Endothelial cell (in vitro differentiated cells): ENCODE data around the gene IL5RA. TPM values are rescaled to one million over a fixed set of nuclear protein-coding genes. Genes with fewer than 3 reads are reported as not detected.

ENCODE experiments used
- DNase-seq: peaks from one replicate; pipeline ENCODE4 v3.0.0; 2021; ENCODE audit warnings: low spot score
- H3K27ac Mint-ChIP-seq: one replicate; pipeline ENCODE4 v1.8.0; 2021; ENCODE audit warnings: mixed read lengths, inconsistent platforms; ENCODE audit not compliant: unreplicated experiment
- H3K27me3 Mint-ChIP-seq: one replicate; pipeline ENCODE4 v1.8.0; 2021; ENCODE audit warnings: mild to moderate bottlenecking, moderate library complexity, mixed read lengths, inconsistent platforms; ENCODE audit not compliant: unreplicated experiment
- H3K36me3 Mint-ChIP-seq: one replicate; pipeline ENCODE4 v1.8.0; 2021; ENCODE audit warnings: mild to moderate bottlenecking, low read depth, mixed read lengths, inconsistent platforms; ENCODE audit not compliant: unreplicated experiment
- H3K4me1 Mint-ChIP-seq: one replicate; pipeline ENCODE4 v1.8.0; 2021; ENCODE audit warnings: mild to moderate bottlenecking, mixed read lengths, inconsistent platforms; ENCODE audit not compliant: unreplicated experiment
- H3K4me3 Mint-ChIP-seq: one replicate; pipeline ENCODE4 v1.8.0; 2021; ENCODE audit warnings: mild to moderate bottlenecking, mixed read lengths, inconsistent platforms; ENCODE audit not compliant: unreplicated experiment
- H3K9me3 Mint-ChIP-seq: one replicate; pipeline ENCODE4 v1.8.0; 2021; ENCODE audit warnings: mixed read lengths, inconsistent platforms; ENCODE audit not compliant: unreplicated experiment
- CTCF ChIP-seq: fragments of 200-600 bp; sonication (generic); IDR thresholded peaks from one replicate; pipeline ENCODE4 v1.5.0; 2021; ENCODE audit warnings: antibody characterized with exemption; ENCODE audit not compliant: unreplicated experiment
- total RNA-seq: library from RNA; stranded (reverse); fragmentation: NEBNext Ultra II Directional; extraction: Animal tissue kit (Norgen Biotek cat#: 25700); gene quantifications from one replicate; pipeline ENCODE4 v1.2.1, GENCODE V29; 2021; ENCODE audit not compliant: unreplicated experiment

IL5RA gene
- total RNA-seq, 1 donor from 2014 or later, result not detected

DNA sequence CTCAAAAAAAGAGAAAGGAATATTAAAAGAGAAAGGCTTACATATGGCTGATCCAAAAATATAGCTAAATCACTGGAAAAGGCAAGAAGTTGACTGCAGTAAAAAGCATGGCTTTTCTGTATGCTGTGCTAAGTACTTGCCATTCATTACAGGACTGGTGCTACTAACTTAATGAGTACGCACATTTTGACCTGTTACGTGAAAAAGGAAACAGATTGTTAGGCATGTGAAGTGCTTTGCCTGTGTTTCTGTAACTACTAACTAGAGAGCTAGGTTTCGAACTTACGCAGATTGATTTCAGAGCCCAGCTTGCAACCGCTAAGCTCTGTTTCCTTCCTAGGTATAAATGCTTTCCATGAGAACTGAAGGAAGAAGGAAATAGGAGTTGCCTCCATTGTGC, 19.4 kb upstream of the IL5RA start:
- no peak for DNase-seq
- H3K27ac Mint-ChIP-seq, result peak overlapping the region; percentile 64
- H3K9me3 Mint-ChIP-seq, result peaks cover 9% of the 10 kb centered on the region
- no peak for TF ChIP-seq CTCF
- peaks cover 20% of the 10 kb centered on the region for H3K4me1 Mint-ChIP-seq
- H3K4me3 Mint-ChIP-seq, result no peak overlapping the region
- H3K27me3 Mint-ChIP-seq, result peaks cover 15% of the 10 kb centered on the region
- peaks cover 19% of the 10 kb centered on the region for H3K36me3 Mint-ChIP-seq

- peaks cover 20% of the 10 kb centered on the region for H3K4me1 Mint-ChIP-seq
- H3K36me3 Mint-ChIP-seq, result peaks cover 19% of the 10 kb centered on the region
- H3K27me3 Mint-ChIP-seq, result peaks cover 16% of the 10 kb centered on the region
- H3K4me3 Mint-ChIP-seq, result peak overlapping the region; percentile 92
- peaks cover 9% of the 10 kb centered on the region for H3K9me3 Mint-ChIP-seq
- TF ChIP-seq CTCF, result no peak
- no peak for DNase-seq
- H3K27ac Mint-ChIP-seq, result peak overlapping the region; percentile 89
Measured at GRCh38 chr3:3127432-3128010, 17.3 kb upstream of the IL5RA start.

- peaks cover 19% of the 10 kb centered on the region for H3K36me3 Mint-ChIP-seq
- H3K4me1 Mint-ChIP-seq, result peaks cover 20% of the 10 kb centered on the region
- TF ChIP-seq CTCF, result no peak
- H3K4me3 Mint-ChIP-seq, result peak within 1 kb of the TSS; percentile 92
- H3K9me3 Mint-ChIP-seq, result peaks cover 9% of the 10 kb centered on the region
- H3K27ac Mint-ChIP-seq, result peak within 1 kb of the TSS; percentile 95
- peaks cover 16% of the 10 kb centered on the region for H3K27me3 Mint-ChIP-seq
- DNase-seq, result peak; percentile 89
Measured at GRCh38 chr3:3126477-3127431, 16.6 kb upstream of the IL5RA start, which contains the start of gene TRNT1. TRNT1 (plus strand) TSS chr3:3126940; CDS start chr3:3129041, 2,101 bp downstream.

GRCh38 chr3:3125977-3126376, 15.8 kb upstream of the IL5RA start:
- H3K36me3 Mint-ChIP-seq, result peaks cover 19% of the 10 kb centered on the region
- no peak for TF ChIP-seq CTCF
- peaks cover 13% of the 10 kb centered on the region for H3K9me3 Mint-ChIP-seq
- H3K27ac Mint-ChIP-seq, result peak overlapping the region; percentile 95
- peaks cover 16% of the 10 kb centered on the region for H3K27me3 Mint-ChIP-seq
- DNase-seq, result no peak
- peaks cover 20% of the 10 kb centered on the region for H3K4me1 Mint-ChIP-seq
- H3K4me3 Mint-ChIP-seq, result peak overlapping the region; percentile 91

- no peaks in the 10 kb centered on the region for H3K4me1 Mint-ChIP-seq
- no peak for DNase-seq
- no peak for TF ChIP-seq CTCF
- peaks cover 1% of the 10 kb centered on the region for H3K27me3 Mint-ChIP-seq
- H3K27ac Mint-ChIP-seq, result no peak overlapping the region
- no peak overlapping the region for H3K4me3 Mint-ChIP-seq
- peaks cover 25% of the 10 kb centered on the region for H3K9me3 Mint-ChIP-seq
- no peaks in the 10 kb centered on the region for H3K36me3 Mint-ChIP-seq
Measured at GRCh38 chr3:3119393-3119851, 9.2 kb upstream of the IL5RA start.
